HG03520 (cell line): ENCODE measurements around the gene CLEC2A.
"Not testable (repeated sequence)": the region's sequence is repeated elsewhere in the genome, so short reads cannot be mapped to it uniquely, and the experiment has no call there.

Experiments
- ATAC-seq: cut with Tn5 transposase; IDR thresholded peaks from one replicate; pipeline ENCODE4 v1.9.1; 2021; ENCODE audit warnings: mild to moderate bottlenecking, moderate library complexity; ENCODE audit not compliant: unreplicated experiment

The CLEC2A gene

GRCh38 chr12:9932270-9932669 lies at the start of gene CLEC2A:
Gene CLEC2A, minus strand, starts transcription at chr12:9932370. Its CDS starts 41 bp downstream, at chr12:9932329.
- ATAC-seq: no peak

- ATAC-seq: no peak
Observed at GRCh38 chr12:9980126-9980525, 48.0 kb upstream of the CLEC2A start.

- ATAC-seq: no peak
Observed at GRCh38 chr12:9977916-9978315, 45.7 kb upstream of the CLEC2A start.

- ATAC-seq: not testable (repeated sequence)
Observed at GRCh38 chr12:9976626-9977025, 44.5 kb upstream of the CLEC2A start.

GRCh38 chr12:9975614-9976013 lies 43.4 kb upstream of the CLEC2A start:
- ATAC-seq: no peak

- not testable (repeated sequence) for ATAC-seq
Observed at GRCh38 chr12:9974731-9975130, 42.6 kb upstream of the CLEC2A start.

GRCh38 chr12:9973949-9974348 lies 41.8 kb upstream of the CLEC2A start:
- no peak for ATAC-seq

- ATAC-seq: no peak
Observed at GRCh38 chr12:9971181-9971580, 39.0 kb upstream of the CLEC2A start, which contains the start of gene CLEC12A. Gene CLEC12A, plus strand, starts transcription at chr12:9971409. Its CDS starts 188 bp downstream, at chr12:9971597.

GRCh38 chr12:9969673-9970072 lies 37.5 kb upstream of the CLEC2A start:
- ATAC-seq: no peak

- ATAC-seq: no peak
Observed at GRCh38 chr12:9961901-9962300, 29.7 kb upstream of the CLEC2A start.

- no peak for ATAC-seq
Observed at GRCh38 chr12:9961106-9961505, 28.9 kb upstream of the CLEC2A start.

- no peak for ATAC-seq
Observed at GRCh38 chr12:9960590-9960989, 28.4 kb upstream of the CLEC2A start.

- no peak for ATAC-seq
Observed at GRCh38 chr12:9957834-9958233, 25.7 kb upstream of the CLEC2A start.

GRCh38 chr12:9952954-9953729 lies 21.0 kb upstream of the CLEC2A start:
- ATAC-seq: not testable (repeated sequence)

- ATAC-seq: no peak
Observed at GRCh38 chr12:9951026-9951675, 19.0 kb upstream of the CLEC2A start.

- peak; percentile 98 for ATAC-seq
Observed at GRCh38 chr12:9948606-9949296, 16.6 kb upstream of the CLEC2A start.

GRCh38 chr12:9947674-9948073 lies 15.5 kb upstream of the CLEC2A start:
- ATAC-seq: no peak

- no peak for ATAC-seq
Observed at GRCh38 chr12:9944391-9944790, 12.2 kb upstream of the CLEC2A start.

- peak; percentile 54 for ATAC-seq
Observed at GRCh38 chr12:9943240-9943639, 11.1 kb upstream of the CLEC2A start.

GRCh38 chr12:9941838-9942237 lies 9.7 kb upstream of the CLEC2A start:
- no peak for ATAC-seq

GRCh38 chr12:9940375-9940774 lies 8.2 kb upstream of the CLEC2A start:
- ATAC-seq: no peak

GRCh38 chr12:9936591-9936990 lies 4.4 kb upstream of the CLEC2A start:
- ATAC-seq: no peak
